Liver (tissue), 3 donors: ENCODE data around the gene PSEN1.

ENCODE experiments used
- CTCF ChIP-seq: fragments of 150-350 bp; IDR thresholded peaks from 2 replicates; pipeline ENCODE4 v1.5.1; 2017; ENCODE audit warnings: improper control_type of control experiment, low read depth, low read length; ENCODE audit not compliant: missing input control
- FOXA2 ChIP-seq: IDR thresholded peaks from 2 replicates; pipeline ENCODE4 v1.6.1; 2016; ENCODE audit warnings: antibody characterized with exemption
- TAF1 ChIP-seq: conservative IDR thresholded peaks from 2 replicates; pipeline ENCODE4 v1.6.1; 2016; ENCODE audit warnings: antibody characterized with exemption, mild to moderate bottlenecking
- YY1 ChIP-seq: IDR thresholded peaks from 2 replicates; pipeline ENCODE4 v1.6.1; 2016; ENCODE audit warnings: antibody characterized with exemption, mild to moderate bottlenecking
- donor health status: healthy.
- donor health status: healthy.

GRCh38 chr14:73240816-73241480, 104.6 kb downstream of the PSEN1 start:
- TF ChIP-seq YY1 (no peak), CTCF (no peak), TAF1 (no peak), FOXA2 (no peak)
